NCI-H2227 (cell line): ENCODE measurements around the gene CFAP74.
A peak's percentile ranks its signal among the peaks of the same experiment; 100 is the strongest.

Experiments used
- DNase-seq: peaks from one replicate; lab custom pipeline; 2025; ENCODE audit not compliant: unreplicated experiment; lab: John Stamatoyannopoulos, UW

The CFAP74 gene

GRCh38 chr1:2003541-2004131 lies at the start of gene CFAP74:
CFAP74 (minus strand) TSS chr1:2003786; CDS start chr1:1990956, 12,830 bp downstream.
- peak; percentile 87 for DNase-seq

- no peak for DNase-seq
Measured at GRCh38 chr1:2053217-2053616, 49.6 kb upstream of the CFAP74 start.

- no peak for DNase-seq
Measured at GRCh38 chr1:2052756-2053155, 49.2 kb upstream of the CFAP74 start.

- no peak for DNase-seq
Measured at GRCh38 chr1:2052054-2052679, 48.6 kb upstream of the CFAP74 start.

- no peak for DNase-seq
Measured at GRCh38 chr1:2050793-2051682, 47.5 kb upstream of the CFAP74 start.

GRCh38 chr1:2050461-2050792 lies 46.8 kb upstream of the CFAP74 start:
- DNase-seq, result peak; percentile 77

GRCh38 chr1:2049718-2050431 lies 46.3 kb upstream of the CFAP74 start, which contains the start of gene PRKCZ:
PRKCZ (plus strand) TSS chr1:2050411; CDS start chr1:2050631, 220 bp downstream.
- peak; percentile 96 for DNase-seq

GRCh38 chr1:2049225-2049717 lies 45.7 kb upstream of the CFAP74 start:
- DNase-seq, result peak; percentile 77

- no peak for DNase-seq
Measured at GRCh38 chr1:2047749-2048729, 44.5 kb upstream of the CFAP74 start.

- no peak for DNase-seq
Measured at GRCh38 chr1:2046953-2047748, 43.6 kb upstream of the CFAP74 start.

- DNase-seq, result peak; percentile 30
Measured at GRCh38 chr1:2046174-2046917, 42.8 kb upstream of the CFAP74 start.

- no peak for DNase-seq
Measured at GRCh38 chr1:2045468-2046173, 42.0 kb upstream of the CFAP74 start.

- peak; percentile 85 for DNase-seq
Measured at GRCh38 chr1:2044510-2045319, 41.1 kb upstream of the CFAP74 start.

GRCh38 chr1:2043886-2044285 lies 40.3 kb upstream of the CFAP74 start:
- no peak for DNase-seq

GRCh38 chr1:2042830-2043773 lies 39.5 kb upstream of the CFAP74 start:
- DNase-seq, result no peak

GRCh38 chr1:2041887-2042286 lies 38.3 kb upstream of the CFAP74 start:
- DNase-seq, result no peak
